Activated CD4-positive, alpha-beta T cell treated with anti-CD3 and anti-CD28 coated beads, Interleukin-2, amount 50 U/mL, for 48 hours (primary cell): ENCODE data around the gene TBC1D5.
"Not testable (repeated sequence)": the region's sequence is repeated elsewhere in the genome, so short reads cannot be mapped to it uniquely, and the experiment has no call there.

Source experiments
- DNase-seq, 2 experiments: peaks; one replicate each; pipeline ENCODE4 v3.0.0-alpha.2; 2020

TBC1D5 gene

GRCh38 chr3:17529677-17530076 lies 212.8 kb downstream of the TBC1D5 start:
- DNase-seq = no peak

- DNase-seq = no peak
Measured at GRCh38 chr3:17518189-17519059, 224.0 kb downstream of the TBC1D5 start.

- DNase-seq = no peak
Measured at GRCh38 chr3:17515445-17516234, 226.8 kb downstream of the TBC1D5 start.

- DNase-seq = no peak
Measured at GRCh38 chr3:17514597-17514996, 227.8 kb downstream of the TBC1D5 start.

- no peak for DNase-seq
Measured at GRCh38 chr3:17510265-17510664, 232.2 kb downstream of the TBC1D5 start.

GRCh38 chr3:17508180-17508752 lies 234.2 kb downstream of the TBC1D5 start:
- DNase-seq = no peak

- DNase-seq = no peak
Measured at GRCh38 chr3:17507480-17507879, 235.0 kb downstream of the TBC1D5 start.

- DNase-seq = no peak
Measured at GRCh38 chr3:17505856-17506255, 236.6 kb downstream of the TBC1D5 start.

GRCh38 chr3:17501745-17502144 lies 240.7 kb downstream of the TBC1D5 start:
- DNase-seq = no peak

- DNase-seq = no peak
Measured at GRCh38 chr3:17500618-17501017, 241.8 kb downstream of the TBC1D5 start.

- DNase-seq = no peak
Measured at GRCh38 chr3:17494117-17494809, 248.2 kb downstream of the TBC1D5 start.

GRCh38 chr3:17491601-17492000 lies 250.8 kb downstream of the TBC1D5 start:
- DNase-seq = no peak

GRCh38 chr3:17491190-17491589 lies 251.2 kb downstream of the TBC1D5 start:
- not testable (repeated sequence) for DNase-seq

- DNase-seq = no peak
Measured at GRCh38 chr3:17489139-17489538, 253.3 kb downstream of the TBC1D5 start.

- DNase-seq = no peak
Measured at GRCh38 chr3:17481116-17481515, 261.3 kb downstream of the TBC1D5 start.

GRCh38 chr3:17479681-17480405 lies 262.6 kb downstream of the TBC1D5 start:
- no peak for DNase-seq

- DNase-seq = no peak
Measured at GRCh38 chr3:17478673-17479072, 263.8 kb downstream of the TBC1D5 start.

GRCh38 chr3:17473761-17474160 lies 268.7 kb downstream of the TBC1D5 start:
- no peak for DNase-seq

- DNase-seq = no peak
Measured at GRCh38 chr3:17469954-17470353, 272.5 kb downstream of the TBC1D5 start.

GRCh38 chr3:17469520-17469919 lies 272.9 kb downstream of the TBC1D5 start:
- DNase-seq = no peak

GRCh38 chr3:17466028-17466427 lies 276.4 kb downstream of the TBC1D5 start:
- no peak for DNase-seq

GRCh38 chr3:17459470-17459993 lies 282.9 kb downstream of the TBC1D5 start:
- no peak for DNase-seq
